GM18951 (cell line): ENCODE measurements around the gene PGP.
"Not testable (repeated sequence)": the region's sequence is repeated elsewhere in the genome, so short reads cannot be mapped to it uniquely, and the experiment has no call there.

Experiments
- POLR2A ChIP-seq: IDR thresholded peaks from 4 replicates; pipeline ENCODE4 v1.6.1; 2011; ENCODE audit warnings: mild to moderate bottlenecking; ENCODE audit not compliant: insufficient read length, insufficient read depth; ENCODE audit errors: extremely low read depth
- in situ Hi-C: fragments of 300-500 bp; cut with MboI; formaldehyde crosslinking; loops from one replicate; pipeline ENCODE4 v1.12.0; 2022; ENCODE audit warnings: low sequenced_read_pairs, mixed read lengths, inconsistent platforms; ENCODE audit not compliant: unreplicated experiment

PGP gene

GRCh38 chr16:2214719-2214968 lies at the start of gene PGP:
PGP (minus strand) TSS chr16:2214840; CDS start chr16:2214777, 63 bp downstream.
- TF ChIP-seq POLR2A, result no peak
- in situ Hi-C loops, result no loop called here

GRCh38 chr16:2263026-2263425 lies 48.4 kb upstream of the PGP start:
- in situ Hi-C loops, result not testable (repeated sequence)

- in situ Hi-C loops, result no loop called here
- TF ChIP-seq POLR2A, result no peak
Observed at GRCh38 chr16:2260250-2260649, 45.6 kb upstream of the PGP start.

GRCh38 chr16:2258530-2258929 lies 43.9 kb upstream of the PGP start:
- in situ Hi-C loops, result not testable (repeated sequence)

GRCh38 chr16:2257726-2258125 lies 43.1 kb upstream of the PGP start:
- in situ Hi-C loops, result no loop called here
- peak; percentile 16 for TF ChIP-seq POLR2A

GRCh38 chr16:2256531-2257140 lies 42.0 kb upstream of the PGP start:
- in situ Hi-C loops, result no loop called here

GRCh38 chr16:2253293-2253692 lies 38.7 kb upstream of the PGP start:
- in situ Hi-C loops, result no loop called here
- TF ChIP-seq POLR2A, result no peak

More at GRCh38 chr16:2256531-2257140, 42.0 kb upstream of the PGP start:
- TF ChIP-seq POLR2A, result no peak

- in situ Hi-C loops, result no loop called here
- TF ChIP-seq POLR2A, result no peak
Observed at GRCh38 chr16:2252806-2253148, 38.1 kb upstream of the PGP start.

- peak; percentile 94 for TF ChIP-seq POLR2A
- in situ Hi-C loops, result no loop called here
Observed at GRCh38 chr16:2251296-2252111, 36.9 kb upstream of the PGP start, which contains the start of gene ECI1. ECI1 (minus strand) TSS chr16:2251587; CDS start chr16:2251566, 21 bp downstream.

GRCh38 chr16:2250652-2251295 lies 36.1 kb upstream of the PGP start:
- in situ Hi-C loops, result no loop called here
- TF ChIP-seq POLR2A, result no peak

- in situ Hi-C loops, result no loop called here
- TF ChIP-seq POLR2A, result no peak
Observed at GRCh38 chr16:2246301-2246885, 31.8 kb upstream of the PGP start.

- in situ Hi-C loops, result no loop called here
Observed at GRCh38 chr16:2244926-2245795, 30.5 kb upstream of the PGP start.

GRCh38 chr16:2244301-2244700 lies 29.7 kb upstream of the PGP start:
- in situ Hi-C loops, result no loop called here
- TF ChIP-seq POLR2A, result no peak

More at GRCh38 chr16:2244926-2245795, 30.5 kb upstream of the PGP start:
- TF ChIP-seq POLR2A, result no peak
